Erythroblast (primary cell): ENCODE results near the gene PTOV1.

Experiments
- DNase-seq, 2 experiments: peaks; one replicate each; lab custom pipeline; 2025; lab: John Stamatoyannopoulos, UW
- GATA1 ChIP-seq: IDR thresholded peaks from 2 replicates; pipeline ENCODE4 v1.6.1; 2011; ENCODE audit warnings: low read depth, mild to moderate bottlenecking, control low read depth, low read length, moderate library complexity
- POLR2A ChIP-seq: IDR thresholded peaks from 2 replicates; pipeline ENCODE4 v1.6.1; 2011; ENCODE audit warnings: mild to moderate bottlenecking, low read length

Gene PTOV1

GRCh38 chr19:49863254-49863934, 12.4 kb downstream of the PTOV1 start:
- TF ChIP-seq POLR2A (no peak), GATA1 (no peak)
- no peak for DNase-seq

- DNase-seq = no peak
- TF ChIP-seq POLR2A (no peak), GATA1 (no peak)
These were observed 13.0 kb downstream of the PTOV1 start for GRCh38 chr19:49863935-49864320.

GRCh38 chr19:49864890-49865289, 13.9 kb downstream of the PTOV1 start:
- no peak for DNase-seq
- TF ChIP-seq GATA1 (no peak), POLR2A (no peak)

GRCh38 chr19:49866933-49867782, 16.2 kb downstream of the PTOV1 start, which contains the start of gene PNKP:
PNKP (minus strand) TSS chr19:49867576; CDS start chr19:49867204, 372 bp downstream.
- DNase-seq = peak; percentile 92 to 95
- TF ChIP-seq GATA1 = no peak
- TF ChIP-seq POLR2A = peak; percentile 81

GRCh38 chr19:49869009-49869483, 18.1 kb downstream of the PTOV1 start:
- TF ChIP-seq POLR2A (no peak), GATA1 (no peak)
- no peak for DNase-seq

GRCh38 chr19:49869484-49870308, 18.7 kb downstream of the PTOV1 start:
- DNase-seq = peak; percentile 99
- TF ChIP-seq GATA1 (no peak), POLR2A (peak; percentile 84)

- no peak for TF ChIP-seq POLR2A
- TF ChIP-seq GATA1 = no peak
- DNase-seq = peak; percentile 72 to 80
These were observed 19.4 kb downstream of the PTOV1 start for GRCh38 chr19:49870309-49870901.

- TF ChIP-seq POLR2A (no peak), GATA1 (no peak)
These were observed 20.5 kb downstream of the PTOV1 start for GRCh38 chr19:49871349-49871985.

GRCh38 chr19:49872245-49873128, 21.5 kb downstream of the PTOV1 start:
- no peak for TF ChIP-seq GATA1
- peak; percentile 28 for TF ChIP-seq POLR2A
- DNase-seq = peak; percentile 65 to 71

More at GRCh38 chr19:49871349-49871985, 20.5 kb downstream of the PTOV1 start:
- no peak for DNase-seq

GRCh38 chr19:49873129-49873521, 22.2 kb downstream of the PTOV1 start:
- TF ChIP-seq GATA1 (no peak), POLR2A (no peak)
- DNase-seq = no peak

GRCh38 chr19:49873834-49874233, 22.9 kb downstream of the PTOV1 start:
- DNase-seq = no peak
- TF ChIP-seq GATA1 = no peak
